Central memory CD8-positive, alpha-beta T cell (primary cell): Measurements from ENCODE around the gene COX5B.
"Not testable (repeated sequence)": the region's sequence is repeated elsewhere in the genome, so short reads cannot be mapped to it uniquely, and the experiment has no call there.

ENCODE experiments used
- ATAC-seq: fragments of 150-1000 bp; cut with Tn5 transposase; replicated peaks from 2 replicates; pipeline ENCODE4 v1.10.0; 2022; ENCODE audit warnings: mild to moderate bottlenecking, moderate FRiP score, moderate number of reproducible peaks; ENCODE audit not compliant: poor library complexity, severe bottlenecking; ENCODE audit errors: extremely low read depth
- DNase-seq, 2 donors: peaks; one replicate each; pipeline ENCODE4 v3.0.0; 2021; ENCODE audit warnings: low spot score in 2 of 2
- H3K27ac Mint-ChIP-seq: one replicate; pipeline ENCODE4 v1.8.0; 2022; ENCODE audit warnings: low read depth, mild to moderate bottlenecking, moderate library complexity, mixed read lengths
- H3K27me3 Mint-ChIP-seq: one replicate; pipeline ENCODE4 v1.8.0; 2022; ENCODE audit warnings: mixed read lengths
- H3K36me3 Mint-ChIP-seq: one replicate; pipeline ENCODE4 v1.8.0; 2022; ENCODE audit warnings: mild to moderate bottlenecking, moderate library complexity, mixed read lengths; ENCODE audit not compliant: insufficient read depth
- H3K4me1 Mint-ChIP-seq: one replicate; pipeline ENCODE4 v1.8.0; 2022; ENCODE audit warnings: mixed read lengths
- H3K4me3 Mint-ChIP-seq: one replicate; pipeline ENCODE4 v1.8.0; 2022; ENCODE audit warnings: mild to moderate bottlenecking, moderate library complexity, mixed read lengths
- H3K9me3 Mint-ChIP-seq: one replicate; pipeline ENCODE4 v1.8.0; 2022; ENCODE audit warnings: mixed read lengths

COX5B gene

DNA sequence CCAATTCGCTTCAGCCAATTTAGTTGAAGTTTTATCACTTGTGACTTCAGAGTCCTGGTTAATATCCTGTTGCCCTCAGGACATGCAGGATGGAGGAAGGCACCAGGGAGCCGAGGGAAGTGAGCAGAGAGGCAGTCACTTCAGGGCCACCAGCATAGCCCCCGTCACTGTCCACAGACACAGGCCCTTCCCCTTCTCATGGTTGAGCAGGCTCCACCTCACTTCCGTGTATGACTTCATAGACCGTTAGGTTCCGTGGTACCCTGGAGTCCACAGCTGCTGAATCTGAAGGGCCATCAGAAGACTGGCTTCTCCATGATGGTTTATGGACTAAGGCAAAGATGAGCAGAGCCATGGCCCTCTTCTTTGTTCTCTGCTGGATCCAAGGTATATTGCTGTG, 23.6 kb downstream of the COX5B start, which contains the start of gene C2orf92:
TSS of gene C2orf92 (plus strand) at position 266 of the 400 bp plus-strand sequence. CDS start at position 342, 76 bp downstream.
- Mint-ChIP-seq H3K9me3 (no peaks in the 10 kb centered on the region), H3K36me3 (no peaks in the 10 kb centered on the region), H3K4me3 (no peak within 1 kb of the TSS), H3K27me3 (peaks cover 12% of the 10 kb centered on the region), H3K4me1 (no peaks in the 10 kb centered on the region), H3K27ac (no peak within 1 kb of the TSS)
- no peak for DNase-seq
- ATAC-seq, result no peak

DNA sequence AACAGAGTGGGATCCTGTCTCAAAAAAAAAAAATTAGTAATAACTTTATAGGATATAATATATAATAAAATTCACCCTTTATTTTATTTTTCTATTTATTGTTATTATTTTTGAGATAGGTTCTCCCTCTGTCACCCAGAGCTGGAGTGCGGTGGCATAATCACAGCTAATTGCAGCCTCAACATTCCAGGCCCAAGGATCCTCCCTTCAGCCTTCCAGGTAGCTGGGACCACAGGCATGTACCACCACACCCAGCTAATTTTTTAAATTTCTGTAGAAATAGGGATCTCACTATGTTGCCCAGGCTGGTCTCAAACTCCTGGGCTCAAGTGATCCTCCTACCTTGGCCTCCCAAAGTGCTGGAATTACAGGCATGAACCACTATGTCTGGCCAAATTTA, 24.6 kb downstream of the COX5B start:
- DNase-seq, result no peak
- Mint-ChIP-seq H3K4me3 (no peak overlapping the region), H3K9me3 (no peaks in the 10 kb centered on the region), H3K27ac (no peak overlapping the region), H3K27me3 (peaks cover 12% of the 10 kb centered on the region), H3K36me3 (no peaks in the 10 kb centered on the region), H3K4me1 (no peaks in the 10 kb centered on the region)
- ATAC-seq, result no peak

DNA sequence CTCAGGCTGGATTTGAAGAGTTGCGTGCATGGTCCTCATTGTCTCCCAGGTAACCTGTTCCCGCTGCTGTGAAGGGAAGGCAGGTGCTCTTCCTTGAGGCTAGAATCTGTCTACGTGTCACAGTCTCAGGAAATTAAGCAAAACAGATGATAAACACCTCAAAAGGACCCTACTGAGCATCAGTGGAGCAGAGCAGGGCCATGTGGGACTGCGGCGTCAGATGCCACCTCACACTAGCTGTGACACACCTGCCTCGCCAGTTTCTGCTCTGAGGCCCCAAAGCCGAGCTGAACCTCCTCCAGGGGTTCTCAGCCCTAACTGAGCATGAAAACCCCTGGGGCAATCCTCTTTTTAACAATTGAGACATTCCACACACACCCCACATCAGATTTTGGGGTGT, 25.7 kb downstream of the COX5B start:
- Mint-ChIP-seq H3K27me3 (peaks cover 12% of the 10 kb centered on the region), H3K9me3 (no peaks in the 10 kb centered on the region), H3K4me3 (no peak overlapping the region), H3K4me1 (no peaks in the 10 kb centered on the region), H3K27ac (no peak overlapping the region), H3K36me3 (no peaks in the 10 kb centered on the region)
- ATAC-seq (no peak), DNase-seq (no peak)

DNA sequence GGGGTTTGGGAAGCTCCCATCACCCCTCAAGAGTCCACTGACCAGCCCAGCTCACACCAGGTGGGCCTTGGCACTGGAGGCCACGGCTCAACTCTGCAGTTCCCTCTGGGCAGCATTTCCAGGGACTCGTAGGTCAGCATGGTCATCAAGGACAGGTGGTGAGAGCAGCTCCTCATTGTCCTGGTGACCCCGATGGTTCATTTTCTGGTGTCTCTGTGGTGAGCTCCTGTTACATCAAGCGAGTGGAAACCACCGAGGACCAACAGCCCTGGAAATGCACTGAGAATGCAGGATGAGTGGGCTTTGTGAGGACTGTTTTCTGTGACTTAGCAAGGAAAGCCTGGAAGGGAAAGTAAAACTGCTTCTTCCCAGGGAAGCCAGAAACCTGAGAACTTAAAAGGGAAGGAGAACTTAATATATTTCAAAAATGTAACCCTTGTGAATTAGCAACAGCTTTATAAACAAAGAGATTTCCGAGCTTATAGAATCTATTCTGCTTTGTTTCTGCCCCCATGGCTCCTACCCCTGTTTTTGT, 26.8 kb downstream of the COX5B start:
- H3K4me1 Mint-ChIP-seq, H3K27ac Mint-ChIP-seq, ATAC-seq, H3K4me3 Mint-ChIP-seq, H3K36me3 Mint-ChIP-seq, DNase-seq, H3K9me3 Mint-ChIP-seq: not testable (repeated sequence)
- H3K27me3 Mint-ChIP-seq, result peaks cover 12% of the 10 kb centered on the region

- Mint-ChIP-seq H3K27ac (no peak overlapping the region), H3K9me3 (no peaks in the 10 kb centered on the region), H3K27me3 (peaks cover 12% of the 10 kb centered on the region), H3K4me1 (no peaks in the 10 kb centered on the region), H3K36me3 (no peaks in the 10 kb centered on the region), H3K4me3 (no peak overlapping the region)
- no peak for ATAC-seq
- no peak for DNase-seq
Measured at GRCh38 chr2:97673182-97673914, 27.5 kb downstream of the COX5B start.

- no peak overlapping the region for H3K27ac Mint-ChIP-seq
- H3K27me3 Mint-ChIP-seq, result peaks cover 12% of the 10 kb centered on the region
- H3K4me3 Mint-ChIP-seq, result no peak overlapping the region
- no peak for ATAC-seq
- H3K36me3 Mint-ChIP-seq, result no peaks in the 10 kb centered on the region
- H3K9me3 Mint-ChIP-seq, result no peaks in the 10 kb centered on the region
- H3K4me1 Mint-ChIP-seq, result no peaks in the 10 kb centered on the region
- no peak for DNase-seq
Measured at GRCh38 chr2:97673915-97674283, 28.0 kb downstream of the COX5B start.

DNA sequence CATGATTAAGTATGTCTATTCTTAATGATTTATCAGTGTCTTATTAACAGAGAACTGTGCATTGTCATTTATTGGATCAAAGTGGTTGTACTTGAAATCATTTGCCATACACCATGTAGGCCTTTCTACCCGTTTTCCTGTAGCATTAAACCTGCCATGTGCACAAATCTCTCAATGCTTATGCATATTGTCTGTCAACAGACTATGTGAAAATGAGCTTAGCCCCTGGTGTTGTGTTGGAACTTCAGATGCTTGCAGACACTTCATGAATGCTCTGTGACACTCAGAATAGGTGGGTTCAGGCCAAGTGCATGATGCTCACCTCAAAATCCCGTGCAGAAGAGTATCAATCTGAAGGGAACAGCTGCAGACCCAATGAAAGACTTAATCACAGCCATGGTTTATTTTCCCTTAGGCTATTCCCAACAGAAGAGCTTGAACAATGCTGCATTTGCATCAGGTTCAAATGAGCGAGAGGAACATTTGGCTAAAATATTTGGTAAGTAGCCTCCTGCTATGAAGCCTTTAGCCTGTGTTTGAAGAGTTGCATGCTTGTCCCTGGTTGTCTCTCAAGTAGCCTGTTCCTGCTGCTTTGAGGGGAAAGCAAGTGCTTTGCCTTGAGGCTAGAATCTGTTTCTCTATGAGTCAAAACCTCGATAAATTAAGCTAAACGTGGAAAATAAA, 29.7 kb downstream of the COX5B start:
- H3K4me1 Mint-ChIP-seq, result no peaks in the 10 kb centered on the region
- peaks cover 12% of the 10 kb centered on the region for H3K27me3 Mint-ChIP-seq
- H3K27ac Mint-ChIP-seq, result no peak overlapping the region
- H3K9me3 Mint-ChIP-seq, result no peaks in the 10 kb centered on the region
- H3K36me3 Mint-ChIP-seq, result no peaks in the 10 kb centered on the region
- ATAC-seq (no peak), DNase-seq (no peak)
- no peak overlapping the region for H3K4me3 Mint-ChIP-seq

- no peak for DNase-seq
- no peaks in the 10 kb centered on the region for H3K9me3 Mint-ChIP-seq
- H3K4me1 Mint-ChIP-seq, result no peaks in the 10 kb centered on the region
- no peak for ATAC-seq
- H3K4me3 Mint-ChIP-seq, result no peak overlapping the region
- H3K36me3 Mint-ChIP-seq, result no peaks in the 10 kb centered on the region
- no peak overlapping the region for H3K27ac Mint-ChIP-seq
- H3K27me3 Mint-ChIP-seq, result peaks cover 12% of the 10 kb centered on the region
Measured at GRCh38 chr2:97676620-97677019, 30.8 kb downstream of the COX5B start.

- H3K9me3 Mint-ChIP-seq, result no peaks in the 10 kb centered on the region
- H3K27me3 Mint-ChIP-seq, result peaks cover 12% of the 10 kb centered on the region
- no peaks in the 10 kb centered on the region for H3K36me3 Mint-ChIP-seq
- no peak for DNase-seq
- H3K27ac Mint-ChIP-seq, result no peak overlapping the region
- ATAC-seq, result no peak
- H3K4me1 Mint-ChIP-seq, result no peaks in the 10 kb centered on the region
- H3K4me3 Mint-ChIP-seq, result no peak overlapping the region
Measured at GRCh38 chr2:97677480-97677879, 31.6 kb downstream of the COX5B start.

- peaks cover 10% of the 10 kb centered on the region for H3K27me3 Mint-ChIP-seq
- H3K27ac Mint-ChIP-seq, result no peak overlapping the region
- ATAC-seq (no peak), DNase-seq (no peak)
- no peaks in the 10 kb centered on the region for H3K9me3 Mint-ChIP-seq
- H3K36me3 Mint-ChIP-seq, result no peaks in the 10 kb centered on the region
- H3K4me1 Mint-ChIP-seq, result no peaks in the 10 kb centered on the region
- H3K4me3 Mint-ChIP-seq, result no peak overlapping the region
Measured at GRCh38 chr2:97678298-97678697, 32.4 kb downstream of the COX5B start.

DNA sequence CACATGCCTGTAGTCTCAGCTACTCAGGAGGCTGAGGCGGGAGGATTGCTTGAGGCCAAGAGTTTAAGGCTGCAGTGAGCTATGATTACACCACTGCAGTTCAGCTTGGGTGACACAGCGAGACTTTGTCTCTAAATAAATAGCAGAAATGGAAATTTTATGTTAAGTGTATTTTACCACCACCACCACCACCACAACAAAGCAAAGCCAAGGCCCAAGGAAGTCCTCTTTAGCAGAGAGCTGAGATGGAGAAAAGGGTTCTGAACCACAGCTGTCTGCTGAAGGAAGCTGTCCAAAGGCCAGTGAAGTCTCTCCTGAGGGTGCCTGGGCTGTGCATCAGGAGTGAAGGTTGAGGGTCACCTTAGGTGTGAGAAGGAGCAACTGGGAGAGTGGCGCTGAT, 41.4 kb downstream of the COX5B start:
- not testable (repeated sequence) for H3K27me3 Mint-ChIP-seq, ATAC-seq, H3K9me3 Mint-ChIP-seq, H3K4me1 Mint-ChIP-seq, DNase-seq, H3K36me3 Mint-ChIP-seq, H3K4me3 Mint-ChIP-seq
- peak overlapping the region; percentile 51 for H3K27ac Mint-ChIP-seq

GRCh38 chr2:97688062-97688827, 42.4 kb downstream of the COX5B start:
- no peaks in the 10 kb centered on the region for H3K36me3 Mint-ChIP-seq
- DNase-seq, result no peak
- H3K27ac Mint-ChIP-seq, result no peak overlapping the region
- H3K4me3 Mint-ChIP-seq, result no peak overlapping the region
- no peaks in the 10 kb centered on the region for H3K9me3 Mint-ChIP-seq
- no peaks in the 10 kb centered on the region for H3K27me3 Mint-ChIP-seq
- ATAC-seq, result no peak
- H3K4me1 Mint-ChIP-seq, result no peaks in the 10 kb centered on the region
